Mesenchymal stem cell (in vitro differentiated cells and primary cell): Measurements from ENCODE around the gene AGBL5.
"Not testable (repeated sequence)": the region's sequence is repeated elsewhere in the genome, so short reads cannot be mapped to it uniquely, and the experiment has no call there.

Experiments
- DNase-seq: peaks from one replicate; pipeline ENCODE4 v3.0.0-alpha.2; 2013
- H2AFZ ChIP-seq: one replicate; pipeline ENCODE4 v1.6.1; 2013; ENCODE audit warnings: low read depth, mild to moderate bottlenecking, control low read depth, inconsistent platforms, low read length, moderate library complexity
- H2AK5ac ChIP-seq: 2 replicates; pipeline ENCODE4 v1.6.1; 2013; ENCODE audit warnings: low read length, moderate library complexity, mild to moderate bottlenecking, inconsistent platforms; ENCODE audit not compliant: severe bottlenecking
- H2BK120ac ChIP-seq: one replicate; pipeline ENCODE4 v1.6.1; 2013; ENCODE audit warnings: low read depth, mild to moderate bottlenecking, inconsistent platforms, low read length, moderate library complexity
- H2BK12ac ChIP-seq, 2 experiments: one replicate each; pipeline ENCODE4 v1.6.1; 2013; ENCODE audit warnings: inconsistent platforms in 2 of 2, low read length in 2 of 2, mild to moderate bottlenecking in 2 of 2, moderate library complexity in 2 of 2, control low read depth in 1 of 2
- H2BK15ac ChIP-seq: one replicate; pipeline ENCODE4 v1.6.1; 2013; ENCODE audit warnings: mild to moderate bottlenecking, low read depth, inconsistent platforms; ENCODE audit not compliant: poor library complexity, severe bottlenecking
- H2BK5ac ChIP-seq: 2 replicates; pipeline ENCODE4 v1.6.1; 2013; ENCODE audit warnings: low read depth, mild to moderate bottlenecking, low read length, control low read depth, inconsistent platforms; ENCODE audit not compliant: poor library complexity, severe bottlenecking
- H3K14ac ChIP-seq, 2 experiments: one replicate each; pipeline ENCODE4 v1.6.1; 2013; ENCODE audit warnings: inconsistent platforms in 2 of 2, low read length in 2 of 2, control low read depth in 1 of 2, mild to moderate bottlenecking in 1 of 2, moderate library complexity in 1 of 2
- H3K18ac ChIP-seq, 2 experiments: one replicate each; pipeline ENCODE4 v1.6.1; 2013; ENCODE audit warnings: inconsistent platforms in 2 of 2, low read length in 2 of 2, control low read depth in 1 of 2, low read depth in 1 of 2, mild to moderate bottlenecking in 1 of 2
- H3K23ac ChIP-seq, 2 experiments: one replicate each; pipeline ENCODE4 v1.6.1; 2013; ENCODE audit warnings: inconsistent platforms in 2 of 2, low read length in 2 of 2, mild to moderate bottlenecking in 2 of 2, moderate library complexity in 2 of 2, control low read depth in 1 of 2
- H3K27ac ChIP-seq: 2 replicates; pipeline ENCODE4 v1.5.1; 2013; ENCODE audit warnings: mild to moderate bottlenecking, moderate library complexity, low read length, control low read depth, inconsistent platforms; ENCODE audit not compliant: poor library complexity, severe bottlenecking
- H3K27me3 ChIP-seq, 2 experiments: 2 replicates each; pipeline versions ENCODE4 v1.6.1 to v1.7.0; 2013; ENCODE audit warnings: low read length in 2 of 2, mild to moderate bottlenecking in 2 of 2, moderate library complexity in 2 of 2, control low read depth in 1 of 2, inconsistent platforms in 1 of 2; ENCODE audit not compliant: control insufficient read depth in 1 of 2, insufficient read depth in 1 of 2
- H3K36me3 ChIP-seq, 2 experiments: 2 replicates each; pipeline versions ENCODE4 v1.6.1 to v1.7.0; 2013; ENCODE audit warnings: low read length in 2 of 2, control low read depth in 1 of 2, inconsistent platforms in 1 of 2, low read depth in 1 of 2, mild to moderate bottlenecking in 1 of 2; ENCODE audit not compliant: insufficient read depth in 2 of 2, control insufficient read depth in 1 of 2
- H3K4ac ChIP-seq, 2 experiments: one replicate each; pipeline ENCODE4 v1.6.1; 2013; ENCODE audit warnings: inconsistent platforms in 2 of 2, low read length in 2 of 2, mild to moderate bottlenecking in 2 of 2, moderate library complexity in 2 of 2, control low read depth in 1 of 2, low read depth in 1 of 2
- H3K4me1 ChIP-seq: 2 replicates; pipeline ENCODE4 v1.6.1; 2013; ENCODE audit warnings: low read depth, low read length, control low read depth; ENCODE audit not compliant: control insufficient read depth, insufficient read depth
- H3K4me2 ChIP-seq: 2 replicates; pipeline ENCODE4 v1.6.1; 2013; ENCODE audit warnings: low read length, mild to moderate bottlenecking, inconsistent platforms; ENCODE audit not compliant: poor library complexity, severe bottlenecking
- H3K4me3 ChIP-seq, 2 experiments: 2 replicates each; pipeline versions ENCODE4 v1.5.1 to v1.7.0; 2013; ENCODE audit warnings: low read length in 2 of 2, mild to moderate bottlenecking in 2 of 2, control low read depth in 1 of 2, low read depth in 1 of 2; ENCODE audit not compliant: insufficient read depth in 1 of 2
- H3K79me1 ChIP-seq: replicated peaks from 2 replicates; pipeline ENCODE4 v1.6.1; 2013; ENCODE audit warnings: mild to moderate bottlenecking, control low read depth, low read length, inconsistent platforms; ENCODE audit not compliant: poor library complexity, severe bottlenecking
- H3K9ac ChIP-seq: 2 replicates; pipeline ENCODE4 v1.7.0; 2013; ENCODE audit warnings: mild to moderate bottlenecking, low read length, moderate library complexity
- H3K9me3 ChIP-seq: 2 replicates; pipeline ENCODE4 v1.7.0; 2013; ENCODE audit warnings: mild to moderate bottlenecking, low read length; ENCODE audit not compliant: control insufficient read depth
- H4K8ac ChIP-seq: one replicate; pipeline ENCODE4 v1.6.1; 2013; ENCODE audit warnings: inconsistent platforms, mild to moderate bottlenecking, low read length, moderate library complexity
- H4K91ac ChIP-seq: one replicate; pipeline ENCODE4 v1.6.1; 2013; ENCODE audit warnings: mild to moderate bottlenecking, low read length, inconsistent platforms
- WGBS: methylation state at CpG from one replicate; pipeline ENCODE4 v1.1.7; 2013; ENCODE audit warnings: mixed read lengths; 5-methylcytosine and 5-hydroxymethylcytosine counted together

AGBL5 gene

DNA sequence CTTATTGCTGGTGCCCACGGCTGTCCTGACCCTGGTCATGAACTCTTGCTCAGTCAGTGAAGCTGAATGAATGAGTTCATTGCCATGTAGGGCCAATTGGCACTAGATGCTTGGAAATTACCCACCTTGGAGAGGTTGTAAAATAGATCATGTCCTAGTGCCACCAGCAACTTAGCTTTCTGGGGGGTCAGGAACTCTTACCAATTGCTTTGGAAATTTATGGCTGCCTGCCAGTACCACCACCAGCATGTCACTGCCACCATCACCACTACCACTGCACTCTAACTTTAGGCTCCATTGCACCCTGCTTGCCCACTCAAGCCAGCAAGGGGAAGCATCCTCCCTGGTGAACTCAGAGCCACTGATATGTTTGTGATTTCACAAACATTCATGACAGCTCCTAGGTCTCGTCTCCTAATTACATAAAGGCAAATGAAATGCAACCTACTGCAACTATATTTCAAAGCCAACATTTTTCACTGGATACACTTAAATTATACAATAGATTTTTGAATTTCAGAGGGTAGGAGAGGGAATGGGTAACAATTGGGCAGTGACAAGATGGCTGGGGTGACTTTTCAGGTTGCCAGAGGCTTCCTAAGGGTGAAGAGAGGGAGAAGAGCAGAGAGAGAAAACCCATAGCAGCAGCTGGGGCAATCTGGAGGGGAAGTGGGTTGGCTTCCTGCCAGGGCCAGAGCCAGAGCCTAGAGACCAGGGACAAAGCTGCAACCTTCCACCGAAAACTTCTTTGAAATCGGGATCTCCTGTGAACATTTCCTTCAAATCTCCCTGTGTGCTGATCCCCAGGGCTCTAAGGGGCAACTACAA, 23.5 kb downstream of the AGBL5 start:
- 54% methylated on average over 4 of the region's 4 CpGs for WGBS
- no peak overlapping the region for H2BK5ac ChIP-seq
- H2BK120ac ChIP-seq = peak overlapping the region; percentile 39
- peak overlapping the region; percentile 80 for H4K91ac ChIP-seq
- no peak overlapping the region for H3K27ac ChIP-seq
- H3K4me2 ChIP-seq = no peak overlapping the region
- peak; percentile 74 for DNase-seq
- peaks cover 17% of the 10 kb centered on the region for H3K4me1 ChIP-seq
- peak overlapping the region; percentile 73 for H2BK15ac ChIP-seq
- no peaks in the 10 kb centered on the region for H3K79me1 ChIP-seq
- H3K18ac ChIP-seq = peak overlapping the region; percentile 58 to 75
- H2AFZ ChIP-seq = no peak overlapping the region
- no peak overlapping the region for H3K14ac ChIP-seq
- no peak overlapping the region for H2AK5ac ChIP-seq
- H3K4me3 ChIP-seq = no peak overlapping the region
- H4K8ac ChIP-seq = peak overlapping the region; percentile 53
- H3K23ac ChIP-seq = no peak overlapping the region
- H3K9ac ChIP-seq = no peak overlapping the region
- H3K36me3 ChIP-seq = peaks cover under 1 to 6% of the 10 kb centered on the region in 2 experiments
- H3K27me3 ChIP-seq = no peaks in the 10 kb centered on the region
- H2BK12ac ChIP-seq = peak overlapping the region; percentile 28 to 95
- no peaks in the 10 kb centered on the region for H3K9me3 ChIP-seq
- peak overlapping the region; percentile 79 to 84 for H3K4ac ChIP-seq

GRCh38 chr2:27075566-27075871, 24.1 kb downstream of the AGBL5 start:
- H2AFZ ChIP-seq, H3K4ac ChIP-seq, H3K14ac ChIP-seq, H3K9ac ChIP-seq, H3K79me1 ChIP-seq, H2BK15ac ChIP-seq, H3K4me3 ChIP-seq, H3K36me3 ChIP-seq, H4K8ac ChIP-seq, DNase-seq, H3K27me3 ChIP-seq, H2BK5ac ChIP-seq, H3K4me2 ChIP-seq, H3K23ac ChIP-seq, H3K9me3 ChIP-seq, H4K91ac ChIP-seq, H3K27ac ChIP-seq, H2AK5ac ChIP-seq: not testable (repeated sequence)
- peaks cover 19% of the 10 kb centered on the region for H3K4me1 ChIP-seq
- peak overlapping the region in 1 of 2 experiments; percentile 70 for H3K18ac ChIP-seq
- WGBS = 77% methylated on average over 6 of the region's 6 CpGs
- peak overlapping the region; percentile 8 to 86 for H2BK12ac ChIP-seq
- H2BK120ac ChIP-seq = peak overlapping the region; percentile 39

GRCh38 chr2:27076323-27076722, 24.9 kb downstream of the AGBL5 start:
- Histone ChIP-seq H3K9me3 (no peaks in the 10 kb centered on the region), H3K23ac (no peak overlapping the region), H3K4me1 (peaks cover 24% of the 10 kb centered on the region), H3K4me2 (no peak overlapping the region), H2BK15ac (peak overlapping the region; percentile 33), H3K36me3 (peaks cover 0 to under 1% of the 10 kb centered on the region in 2 experiments), H3K4me3 (no peak overlapping the region), H3K4ac (no peak overlapping the region), H3K14ac (no peak overlapping the region), H2BK120ac (no peak overlapping the region), H3K27me3 (no peaks in the 10 kb centered on the region), H2BK12ac (peak overlapping the region; percentile 78 to 86), H4K91ac (peak overlapping the region; percentile 70), H2AFZ (no peak overlapping the region), H2AK5ac (no peak overlapping the region), H3K79me1 (no peaks in the 10 kb centered on the region), H3K9ac (no peak overlapping the region), H3K27ac (no peak overlapping the region), H3K18ac (peak overlapping the region in 1 of 2 experiments; percentile 70), H2BK5ac (no peak overlapping the region), H4K8ac (no peak overlapping the region)
- WGBS = 94% methylated on average over 4 of the region's 4 CpGs
- DNase-seq = no peak

DNA sequence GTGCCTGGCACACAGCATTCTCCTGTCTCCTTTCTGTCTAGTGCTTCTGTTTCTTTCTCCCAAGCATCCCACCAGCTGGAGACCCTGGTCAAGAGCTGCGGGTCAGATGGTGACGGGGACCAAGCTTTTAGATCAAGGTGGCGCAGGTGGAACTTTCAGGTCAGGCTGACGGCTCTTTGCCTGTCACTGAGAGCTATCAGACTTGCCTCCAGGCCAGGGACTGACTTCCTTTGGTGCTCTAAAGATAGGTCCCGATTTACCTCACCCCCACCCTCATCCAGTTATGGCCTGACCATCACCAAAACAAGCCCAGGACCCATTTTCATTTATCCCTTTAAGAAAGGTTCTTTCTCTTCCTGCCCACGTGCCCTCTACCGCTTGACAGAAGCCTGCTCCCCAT, 25.8 kb downstream of the AGBL5 start:
- WGBS = 95% methylated on average over 7 of the region's 7 CpGs
- H3K4ac ChIP-seq = peak overlapping the region in 1 of 2 experiments; percentile 54
- H2BK120ac ChIP-seq = peak overlapping the region; percentile 54
- no peak overlapping the region for H3K4me2 ChIP-seq
- no peak overlapping the region for H3K14ac ChIP-seq
- H3K27me3 ChIP-seq = no peaks in the 10 kb centered on the region
- no peak overlapping the region for H2BK5ac ChIP-seq
- H4K8ac ChIP-seq = no peak overlapping the region
- no peak for DNase-seq
- no peak overlapping the region for H2AFZ ChIP-seq
- peak overlapping the region; percentile 64 for H4K91ac ChIP-seq
- peak overlapping the region in 1 of 2 experiments; percentile 62 for H3K18ac ChIP-seq
- H3K9me3 ChIP-seq = no peaks in the 10 kb centered on the region
- no peaks in the 10 kb centered on the region for H3K79me1 ChIP-seq
- H3K4me1 ChIP-seq = peaks cover 24% of the 10 kb centered on the region
- H3K23ac ChIP-seq = no peak overlapping the region
- no peak overlapping the region for H3K9ac ChIP-seq
- no peak overlapping the region for H3K27ac ChIP-seq
- H3K4me3 ChIP-seq = no peak overlapping the region
- H2AK5ac ChIP-seq = no peak overlapping the region
- H2BK15ac ChIP-seq = peak overlapping the region; percentile 54
- peaks cover 3 to 10% of the 10 kb centered on the region in 2 experiments for H3K36me3 ChIP-seq
- peak overlapping the region; percentile 92 to 98 for H2BK12ac ChIP-seq
